Heart right ventricle (tissue), 16 donors: ENCODE measurements around the gene STAMBP. TPM values are rescaled to one million over a fixed set of nuclear protein-coding genes. Genes with fewer than 3 reads are reported as not detected.

Experiments
- ATAC-seq, 8 donors: fragments of 200-7000 bp; cut with Tn5 transposase; one replicate each; pipeline ENCODE4 v1.9.1; 2020; ENCODE audit warnings: mild to moderate bottlenecking in 8 of 8, moderate library complexity in 8 of 8, moderate number of reproducible peaks in 1 of 8
- DNase-seq, 2 donors: peaks; one replicate each; pipeline ENCODE4 v3.0.0-alpha.2; 2020
- H3K27ac ChIP-seq, 10 donors: fragments of 200-600 bp; sonication (generic) in 2 of 10; one replicate each; pipeline versions ENCODE4 v1.5.0 to v1.8.0; 2020 to 2022; ENCODE audit warnings: mild to moderate bottlenecking in 3 of 10
- H3K27me3 ChIP-seq, 7 donors: fragments of 200-600 bp; one replicate each; pipeline ENCODE4 v1.8.0; 2021 to 2022; ENCODE audit warnings: mild to moderate bottlenecking in 2 of 7
- H3K36me3 ChIP-seq, 9 donors: fragments of 200-600 bp; sonication (generic) in 1 of 9; one replicate each; pipeline versions ENCODE4 v1.5.0 to v1.8.0; 2020 to 2022; ENCODE audit warnings: mild to moderate bottlenecking in 2 of 9
- H3K4me1 ChIP-seq, 9 donors: fragments of 200-600 bp; sonication (generic) in 1 of 9; one replicate each; pipeline versions ENCODE4 v1.5.0 to v1.8.0; 2020 to 2022; ENCODE audit warnings: mild to moderate bottlenecking in 4 of 9
- H3K4me3 ChIP-seq, 10 donors: fragments of 200-600 bp; sonication (generic) in 2 of 10; one replicate each; pipeline versions ENCODE4 v1.5.0 to v1.8.0; 2020 to 2022; ENCODE audit warnings: mild to moderate bottlenecking in 7 of 10, moderate library complexity in 2 of 10
- H3K9me3 ChIP-seq, 11 donors: fragments of 200-600 bp in 10 of 11; sonication (generic) in 2 of 11; one replicate each; pipeline versions ENCODE4 v1.5.0 to v1.8.0; 2013 to 2022; ENCODE audit warnings: mild to moderate bottlenecking in 2 of 11, control low read depth in 1 of 11, moderate library complexity in 1 of 11
- CTCF ChIP-seq, 9 donors: fragments of 200-600 bp; sonication (generic) in 2 of 9; IDR thresholded peaks; one replicate each; pipeline versions ENCODE4 v1.5.0 to v1.8.0; 2021 to 2022; ENCODE audit warnings: antibody characterized with exemption in 9 of 9, mild to moderate bottlenecking in 5 of 9, moderate library complexity in 1 of 9
- WGBS, 2 donors: extraction: QIAGEN DNeasy Blood & Tissue Kit; methylation state at CpG; one replicate each; pipeline ENCODE4 v1.1.7; 2013; ENCODE audit warnings: inconsistent platforms in 1 of 2; 5-methylcytosine and 5-hydroxymethylcytosine counted together
- intact Hi-C, 10 donors: fragments of 100-400 bp; cut with DNase I; formaldehyde crosslinking; loops; one replicate each; pipeline versions ENCODE4 v1.11.1 to v1.14.2; 2022
- polyA plus RNA-seq, 2 donors: library from polyadenylated mRNA; stranded (reverse); fragments of 200-250 nt; gene quantifications; one replicate each; pipeline ENCODE4 v1.2.3, GENCODE V29; 2013
- total RNA-seq, 10 donors: library from RNA; stranded (reverse); fragmentation: NEBNext Ultra II Directional in 3 of 10; extraction: Animal tissue kit (Norgen Biotek cat#: 25700) in 3 of 10; gene quantifications; one replicate each; pipeline versions ENCODE4 v1.2.1 to v1.2.4, GENCODE V29; 2021 to 2023
- donor health status: Arrhythmogenic right ventricular cardiomyopathy.
- donor health status: ischemic (EF 13 %, LVEDD 7.1; RV severe dilation, severe dysfunction).
- donor health status: healthy with polysubstance abuse.
- donor health status: DM: no; HTN: yes; CAD: no.
- donor health status: DM: no; HTN: no; CAD: no.
- donor health status: ischemic (EF 25% LVEDD 6.9; RV normal size, moderate dysfunction).
- donor health status: ischemic (EF 25% LVEDD 5.7; RV mildly dilated, moderate dysfunction).
- donor health status: healthy.
- donor health status: DM: yes; HTN: yes; CAD: no.
- donor health status: Ischemic cardiomyopathy.
- donor health status: ischemic (EF 35%, LVEDD 5.7; RV mildly dilated, moderate dysfunction).
- donor health status: nonischemic (EF 11% LVEDD 7.7; RV severe dilation, severe dysfunction).
- donor health status: DM: yes; HTN: yes; CAD: no.
- donor health status: PGD.
- donor health status: ischemic (EF 29% LVEDD 5.4; RV normal size, mild dysfunction).
- donor health status: nonischemic (EF 23%, LVEDD 6.1; RV moderate dilation, normal function).

The STAMBP gene
- total and polyA plus RNA-seq, 12 donors, result 12.1 to 37.5 (median 32.3) TPM

- Histone ChIP-seq H3K27me3 (no peaks in the 10 kb centered on the region), H3K27ac (peak overlapping the region in 9 of 10 donors; percentile 91 to 99 (median 95)), H3K36me3 (peaks cover 0 to 29% (median 0%) of the 10 kb centered on the region in 9 donors), H3K9me3 (no peaks in the 10 kb centered on the region), H3K4me1 (peaks cover 0 to 41% (median 24%) of the 10 kb centered on the region in 9 donors), H3K4me3 (peak overlapping the region; percentile 52 to 90 (median 80))
- ATAC-seq, result peak in 2 of 8 donors; percentile 14 to 18
- no peak for TF ChIP-seq CTCF (IDR thresholded peaks at IDR 0.05)
- no peak for DNase-seq
- intact Hi-C loops, result loop anchor here in 2 of 10 donors (10.0 kb wide), 6 partner anchors 96 to 506 kb away; partner anchors contain the start of genes BOLA3 (in 2 of the 2), TET3 (in 2 of the 2) and DGUOK (in 1 of the 2)
- 55 to 63% methylated on average over 4 of the region's 4 CpGs for WGBS, 2 donors
Measured at GRCh38 chr2:73828389-73828817, 358 bp upstream of the STAMBP start.

- H3K9me3 ChIP-seq, result no peaks in the 10 kb centered on the region
- intact Hi-C loops, result loop anchor here in 1 of 10 donors (10.0 kb wide), 1 partner anchor 94 kb away; the partner anchor contains the start of gene DGUOK
- ATAC-seq, result no peak
- no peaks in the 10 kb centered on the region for H3K27me3 ChIP-seq
- peaks cover 0 to 41% (median 24%) of the 10 kb centered on the region in 9 donors for H3K4me1 ChIP-seq
- peaks cover 0 to 53% (median 0%) of the 10 kb centered on the region in 9 donors for H3K36me3 ChIP-seq
- no peak overlapping the region for H3K4me3 ChIP-seq
- no peak for TF ChIP-seq CTCF (IDR thresholded peaks at IDR 0.05)
- DNase-seq, result no peak
- 89% methylated on average over 11 of the region's 11 CpGs for WGBS, 2 donors
- H3K27ac ChIP-seq, result peak overlapping the region in 1 of 10 donors; percentile 44
Measured at GRCh38 chr2:73830871-73831401, 2.2 kb downstream of the STAMBP start.

- intact Hi-C loops, result loop anchor here in 1 of 10 donors (10.0 kb wide), 1 partner anchor 92 kb away; the partner anchor contains the start of gene DGUOK
- peak overlapping the region in 2 of 10 donors; percentile 1 to 54 for H3K27ac ChIP-seq
- peaks cover 0 to 49% (median 23%) of the 10 kb centered on the region in 9 donors for H3K4me1 ChIP-seq
- no peak for TF ChIP-seq CTCF (IDR thresholded peaks at IDR 0.05)
- H3K4me3 ChIP-seq, result no peak overlapping the region
- H3K9me3 ChIP-seq, result no peaks in the 10 kb centered on the region
- peak in 1 of 8 donors; percentile 29 for ATAC-seq
- DNase-seq, result no peak
- H3K27me3 ChIP-seq, result no peaks in the 10 kb centered on the region
- peaks cover 0 to 61% (median 6%) of the 10 kb centered on the region in 9 donors for H3K36me3 ChIP-seq
Measured at GRCh38 chr2:73832930-73833329, 4.2 kb downstream of the STAMBP start.

GRCh38 chr2:73836141-73836943 is 7.6 kb downstream of the STAMBP start:
- ATAC-seq (peak in 4 of 8 donors; percentile 18 to 42 (median 24)), DNase-seq (peak in 1 of 2 donors; percentile 18)
- no peak for TF ChIP-seq CTCF (IDR thresholded peaks at IDR 0.05)
- H3K4me1 ChIP-seq, result peaks cover 0 to 37% (median 12%) of the 10 kb centered on the region in 9 donors
- no peaks in the 10 kb centered on the region for H3K9me3 ChIP-seq
- H3K27ac ChIP-seq, result peak overlapping the region in 1 of 10 donors; percentile 2
- intact Hi-C loops, result loop anchor here in 1 of 10 donors (10.0 kb wide), 1 partner anchor 88 kb away; the partner anchor contains the start of gene DGUOK
- WGBS, 2 donors, result 82 to 84% methylated on average over 17 of the region's 17 CpGs
- H3K4me3 ChIP-seq, result no peak overlapping the region
- H3K27me3 ChIP-seq, result no peaks in the 10 kb centered on the region
- peaks cover 0 to 67% (median 10%) of the 10 kb centered on the region in 9 donors for H3K36me3 ChIP-seq
